GM12801 (cell line): ENCODE data around the gene HDLBP.

Experiments
- CTCF ChIP-seq: IDR thresholded peaks from one replicate; pipeline ENCODE4 v1.5.1; 2011; ENCODE audit warnings: control low read depth; ENCODE audit not compliant: insufficient read length; ENCODE audit errors: extremely low read depth

The HDLBP gene

GRCh38 chr2:241234962-241235740 lies 80.3 kb downstream of the HDLBP start:
- no peak for TF ChIP-seq CTCF

DNA sequence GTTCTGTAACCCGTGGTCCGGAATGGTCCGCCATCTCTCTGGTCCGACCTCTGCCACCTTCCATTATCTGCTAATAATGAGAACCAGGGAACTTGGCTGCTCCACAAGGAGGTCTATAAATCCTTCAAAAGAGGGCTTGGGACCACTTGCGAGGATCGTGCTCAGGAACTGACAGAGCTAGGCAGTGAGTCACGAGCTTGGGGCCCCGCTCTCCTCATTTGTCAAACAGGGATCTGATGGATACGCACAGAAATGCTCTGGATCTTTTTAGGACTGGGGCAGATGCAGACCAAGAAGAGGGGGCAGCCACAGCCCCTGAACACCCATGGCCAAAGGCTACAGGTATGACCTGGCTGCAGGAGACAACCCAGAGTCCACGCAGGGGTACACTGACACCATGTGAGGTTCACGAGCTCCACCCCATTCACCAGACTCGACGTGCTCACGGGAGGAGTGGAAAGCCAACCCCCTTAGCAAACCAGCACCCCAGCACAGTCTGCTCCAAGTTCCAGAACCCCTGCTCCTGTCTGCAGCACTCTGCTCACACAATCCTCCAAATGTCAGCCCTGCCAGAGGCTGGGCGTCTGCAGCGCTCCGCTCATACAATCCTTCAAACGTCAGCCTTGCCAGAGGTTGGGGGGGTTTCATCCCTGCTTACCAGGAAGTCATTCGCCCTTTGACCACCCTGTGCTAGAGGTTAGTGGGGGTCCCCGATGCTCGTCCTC lies 81.2 kb downstream of the HDLBP start:
- TF ChIP-seq CTCF = no peak

GRCh38 chr2:241232736-241233575 lies 82.5 kb downstream of the HDLBP start:
- TF ChIP-seq CTCF = no peak

GRCh38 chr2:241230435-241230834 lies 85.0 kb downstream of the HDLBP start:
- no peak for TF ChIP-seq CTCF

DNA sequence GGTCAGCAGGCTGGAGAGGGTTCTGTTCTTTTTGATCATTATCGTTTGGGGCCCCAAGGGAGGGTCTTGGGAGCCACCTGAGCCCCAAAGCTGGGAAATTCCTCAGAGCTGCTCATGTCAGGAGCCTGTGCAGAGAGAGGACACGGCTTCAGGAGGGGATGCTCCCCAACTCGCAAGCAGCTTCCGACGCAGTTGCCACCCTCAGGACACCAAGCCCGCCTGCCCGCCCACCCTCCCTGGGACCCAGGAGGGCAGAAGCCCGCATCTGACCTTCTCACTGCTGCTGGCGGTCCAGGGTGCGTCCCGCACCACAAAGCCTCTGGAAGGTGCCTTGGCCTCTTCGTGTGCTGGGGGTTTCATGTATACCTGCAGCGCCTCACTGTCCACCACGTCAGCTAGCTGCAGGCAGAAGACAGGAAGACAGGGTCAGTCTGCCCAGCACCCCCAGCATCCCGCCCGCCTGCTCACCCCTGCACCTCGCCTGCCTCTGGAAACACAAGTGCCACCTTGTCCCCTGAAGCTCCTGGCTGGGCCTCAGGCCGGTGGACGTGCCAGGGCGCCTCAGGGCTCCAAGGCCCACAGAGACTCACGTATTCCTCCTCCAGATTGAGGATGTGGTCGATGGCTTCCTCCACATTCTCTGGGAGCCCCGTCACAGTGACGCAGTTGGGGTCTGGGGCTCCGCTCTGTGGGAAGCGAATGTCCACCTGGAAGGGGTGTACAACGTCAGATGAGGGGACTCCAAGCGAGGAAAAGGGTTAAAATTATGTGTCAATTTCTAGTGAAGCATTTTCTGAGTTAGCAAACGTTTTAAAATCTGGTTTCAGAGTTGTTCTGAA lies 85.7 kb downstream of the HDLBP start:
- TF ChIP-seq CTCF = no peak

- TF ChIP-seq CTCF = no peak
Observed at GRCh38 chr2:241228860-241229516, 86.5 kb downstream of the HDLBP start.
